NCI-H748 (cell line): ENCODE data around the gene SUPT5H.

Source experiments
- DNase-seq: peaks from one replicate; lab custom pipeline; 2025; ENCODE audit not compliant: unreplicated experiment; lab: John Stamatoyannopoulos, UW

The SUPT5H gene

GRCh38 chr19:39518975-39519374 lies 73.6 kb downstream of the SUPT5H start:
- no peak for DNase-seq

DNA sequence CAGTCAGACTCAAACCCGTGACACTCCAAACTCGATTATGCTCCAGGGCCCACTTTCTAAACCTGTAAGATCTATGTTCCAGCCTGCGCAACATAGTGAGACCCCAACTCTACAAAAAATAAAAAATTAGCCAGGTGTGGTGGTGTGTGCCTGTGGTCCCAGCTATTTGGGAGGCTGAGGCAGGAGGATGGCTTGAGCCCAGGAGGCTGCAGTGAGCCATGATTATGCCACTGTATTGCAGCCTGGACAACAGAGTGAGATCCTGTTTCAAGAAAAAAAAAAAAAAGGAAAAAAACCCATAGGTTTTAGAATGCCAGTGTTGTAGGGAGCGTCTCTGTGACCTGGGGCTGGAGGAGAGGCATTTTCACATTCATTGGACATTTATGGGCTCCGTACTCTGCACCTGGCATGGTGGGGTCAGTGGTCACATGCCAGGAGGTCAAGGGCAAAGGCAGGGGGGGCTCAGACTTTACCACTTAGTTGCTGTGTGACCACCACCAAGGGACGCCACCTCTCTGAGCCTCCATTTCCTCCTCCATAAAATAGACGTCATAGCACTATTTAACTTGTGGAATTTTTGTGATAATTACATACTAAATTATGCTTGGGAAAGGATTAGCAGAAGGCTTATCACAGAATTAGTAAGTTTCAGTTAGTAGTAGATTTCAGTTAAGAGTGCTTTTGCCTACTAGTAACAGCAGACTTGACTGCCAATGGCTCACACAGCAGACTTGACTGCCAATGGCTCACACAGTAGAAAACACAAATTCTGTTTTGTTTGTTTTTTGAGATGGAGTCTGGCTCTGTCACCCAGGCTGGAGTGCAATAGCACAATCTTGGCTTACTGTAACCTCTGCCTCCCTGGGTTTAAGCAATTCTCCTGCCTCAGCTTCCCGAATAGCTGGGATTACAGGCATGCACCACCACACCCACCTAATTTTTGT lies 75.4 kb downstream of the SUPT5H start:
- no peak for DNase-seq

GRCh38 chr19:39524495-39524894 lies 79.1 kb downstream of the SUPT5H start:
- no peak for DNase-seq

DNA sequence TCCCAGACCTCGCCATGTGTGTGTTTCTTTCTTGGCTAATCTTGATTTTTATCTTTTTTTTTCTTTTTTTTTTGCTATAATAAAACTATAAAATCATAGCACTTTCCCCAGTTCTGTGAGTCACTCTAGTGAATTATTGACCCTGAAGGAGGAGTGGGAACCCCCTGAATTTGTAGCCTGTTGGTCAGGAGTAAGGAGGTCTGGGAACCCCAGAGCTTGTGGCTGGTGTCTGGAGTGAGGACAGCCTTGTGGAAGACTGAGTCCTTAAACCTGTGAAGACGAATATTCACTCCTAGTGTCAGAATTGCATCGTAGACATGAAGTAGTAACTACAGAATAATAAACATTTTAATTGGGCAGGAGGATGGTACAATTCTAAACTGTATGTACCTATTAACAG lies 79.8 kb downstream of the SUPT5H start:
- no peak for DNase-seq
